NCI-H128 (cell line): ENCODE measurements around the gene NOSIP.

Experiments used
- DNase-seq: peaks from one replicate; lab custom pipeline; 2025; ENCODE audit not compliant: unreplicated experiment; lab: John Stamatoyannopoulos, UW

The NOSIP gene

DNA sequence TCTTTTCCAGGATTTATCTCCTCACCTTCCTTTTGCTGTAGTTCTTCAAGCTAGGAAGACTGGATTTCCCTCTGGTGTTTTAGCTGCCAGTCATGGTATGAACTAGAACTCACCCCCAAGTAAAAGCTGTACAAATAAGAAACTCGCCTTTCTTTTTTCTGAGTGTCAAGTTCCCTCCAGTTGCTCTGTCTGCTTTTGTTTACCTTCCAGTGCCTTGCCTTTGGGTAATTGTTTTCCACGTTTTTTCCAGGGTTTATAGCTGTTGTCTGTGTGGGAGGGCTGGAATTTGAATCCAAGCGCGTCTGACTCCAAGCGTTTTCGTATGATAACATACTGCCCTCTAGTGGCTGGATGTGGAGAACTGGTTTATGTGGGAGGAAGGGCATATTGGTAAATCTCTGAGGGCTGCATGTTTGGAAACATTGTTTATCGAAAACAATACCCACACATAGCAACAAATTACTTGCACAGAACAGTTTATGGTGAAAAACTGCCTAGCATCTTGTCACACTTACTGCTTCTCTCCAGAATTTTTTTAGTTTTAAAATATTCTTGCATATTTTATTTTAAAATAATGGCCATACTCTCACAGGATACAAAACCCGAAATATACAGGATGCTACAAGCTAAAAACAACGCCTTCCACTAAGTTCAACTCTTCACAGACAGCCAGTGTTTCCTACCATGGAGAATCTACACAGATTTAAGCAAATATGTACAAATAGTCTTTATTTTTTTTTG is 33.4 kb downstream of the NOSIP start:
- peak; percentile 93 for DNase-seq

DNA sequence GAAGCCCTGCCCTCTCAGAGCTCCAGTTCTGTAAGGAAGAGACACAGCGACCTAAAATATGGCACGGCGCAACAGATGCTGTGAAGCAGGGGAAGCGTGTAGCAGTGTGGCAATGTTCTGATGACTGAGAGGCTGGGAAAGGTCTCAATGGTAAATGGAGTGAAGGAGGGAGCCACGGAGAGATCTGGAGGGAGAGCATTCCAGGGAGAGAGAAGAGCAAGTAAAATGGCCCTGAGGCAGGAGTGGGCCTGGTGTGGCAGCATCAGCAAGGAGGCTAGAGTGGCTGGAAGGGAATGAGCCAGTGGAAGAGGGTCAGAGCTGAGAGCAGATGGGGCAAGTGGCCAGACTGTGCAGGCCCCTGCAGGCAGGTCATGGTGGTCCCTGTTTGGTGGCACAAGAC is 36.2 kb downstream of the NOSIP start:
- DNase-seq: no peak

GRCh38 chr19:49543032-49543431 is 37.3 kb downstream of the NOSIP start:
- DNase-seq: no peak

DNA sequence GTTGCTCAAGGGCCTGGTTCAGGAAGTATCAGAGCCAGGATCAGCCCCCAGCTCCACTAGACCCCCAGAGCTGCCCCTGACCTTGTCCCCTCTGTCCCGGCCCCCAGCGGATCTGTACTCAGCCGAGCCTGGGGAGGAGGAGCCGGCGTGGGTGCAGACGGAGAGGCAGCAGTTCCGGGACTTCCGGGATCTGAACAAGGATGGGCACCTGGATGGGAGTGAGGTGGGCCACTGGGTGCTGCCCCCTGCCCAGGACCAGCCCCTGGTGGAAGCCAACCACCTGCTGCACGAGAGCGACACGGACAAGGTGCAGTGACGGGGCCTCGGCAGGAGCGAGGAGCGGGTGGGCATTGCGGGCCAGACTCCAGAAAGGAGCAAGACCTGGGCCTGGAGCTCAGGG is 37.9 kb downstream of the NOSIP start:
- DNase-seq: no peak

GRCh38 chr19:49541914-49542313 is 38.4 kb downstream of the NOSIP start:
- no peak for DNase-seq

DNA sequence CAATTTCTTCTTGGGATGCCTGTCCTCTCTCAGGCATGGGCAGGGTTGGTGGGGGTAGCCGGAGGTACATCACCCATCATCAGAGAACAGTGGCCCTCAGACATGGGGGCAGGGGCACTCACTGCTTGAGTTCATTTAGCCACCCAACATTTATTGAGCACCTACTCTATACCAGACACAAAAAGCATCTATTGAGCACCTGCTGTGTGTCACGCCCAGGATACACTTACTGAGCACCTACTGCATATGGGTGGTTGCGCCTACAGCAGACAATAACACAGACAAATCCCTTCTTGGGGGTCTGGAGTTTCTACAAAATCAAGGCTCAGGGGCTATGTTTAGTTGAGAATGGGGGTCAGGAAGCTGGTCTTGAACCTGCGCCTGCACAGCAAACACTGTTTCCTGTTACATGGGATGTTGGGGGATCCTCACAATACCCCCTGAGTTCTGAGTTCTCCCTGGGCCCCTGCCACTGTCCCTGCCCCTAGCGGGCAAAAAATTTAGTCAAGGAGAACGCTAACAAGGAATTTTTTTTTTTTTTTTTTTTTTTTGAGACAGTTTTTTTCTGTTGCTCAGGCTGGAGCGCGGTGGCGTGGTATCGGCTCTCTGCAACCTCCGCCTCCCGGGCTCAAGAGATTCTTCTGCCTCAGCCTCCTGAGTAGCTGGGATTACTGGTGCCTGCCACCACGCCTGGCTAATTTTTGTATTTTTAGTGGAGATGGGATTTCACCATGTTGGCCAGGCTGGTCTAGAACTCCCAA is 41.0 kb downstream of the NOSIP start:
- no peak for DNase-seq

GRCh38 chr19:49538643-49539042 is 41.7 kb downstream of the NOSIP start:
- DNase-seq: no peak

- no peak for DNase-seq
These were observed 43.4 kb downstream of the NOSIP start for GRCh38 chr19:49536921-49537462.

- DNase-seq: no peak
These were observed 45.5 kb downstream of the NOSIP start for GRCh38 chr19:49534632-49535385.

DNA sequence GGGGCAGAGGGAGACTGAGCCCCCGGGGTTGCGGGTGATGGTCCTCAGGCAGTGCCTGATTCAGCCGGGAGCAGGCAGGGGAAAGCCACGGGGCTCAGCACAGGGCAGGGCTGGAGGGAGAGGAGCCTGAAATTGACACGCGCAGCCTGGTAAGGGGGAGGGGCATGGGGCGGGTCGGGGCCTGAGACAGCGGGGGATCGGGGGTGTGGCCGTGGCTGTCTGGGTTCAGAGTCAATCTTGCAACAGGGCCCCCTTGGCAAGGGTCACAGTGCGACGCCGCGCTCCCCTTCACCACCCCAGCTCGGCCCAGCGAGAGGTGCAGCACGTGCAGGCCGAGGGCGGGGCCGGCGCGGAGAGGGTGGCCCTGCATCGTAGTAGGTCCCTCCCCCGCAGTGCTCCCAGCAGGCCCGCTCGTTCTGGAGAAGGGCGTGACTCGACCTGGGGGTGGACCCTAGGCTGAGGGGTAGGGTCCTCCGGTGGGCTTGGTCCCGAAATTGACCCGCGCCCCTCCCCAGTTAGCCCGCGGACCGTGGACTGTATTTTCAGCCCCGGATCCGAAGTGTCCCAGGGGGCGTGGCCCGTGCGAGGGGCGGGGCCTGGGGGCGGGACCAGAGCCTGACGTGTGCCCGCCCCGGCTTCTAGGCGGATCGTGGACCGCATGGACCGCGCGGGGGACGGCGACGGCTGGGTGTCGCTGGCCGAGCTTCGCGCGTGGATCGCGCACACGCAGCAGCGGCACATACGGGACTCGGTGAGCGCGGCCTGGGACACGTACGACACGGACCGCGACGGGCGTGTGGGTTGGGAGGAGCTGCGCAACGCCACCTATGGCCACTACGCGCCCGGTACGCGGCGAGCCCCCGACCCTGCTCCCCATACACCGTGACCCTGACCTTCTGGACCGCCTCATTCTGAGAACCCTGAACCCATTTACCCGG is 46.5 kb downstream of the NOSIP start:
- DNase-seq: no peak

- no peak for DNase-seq
These were observed 49.6 kb downstream of the NOSIP start for GRCh38 chr19:49530708-49531107.

DNA sequence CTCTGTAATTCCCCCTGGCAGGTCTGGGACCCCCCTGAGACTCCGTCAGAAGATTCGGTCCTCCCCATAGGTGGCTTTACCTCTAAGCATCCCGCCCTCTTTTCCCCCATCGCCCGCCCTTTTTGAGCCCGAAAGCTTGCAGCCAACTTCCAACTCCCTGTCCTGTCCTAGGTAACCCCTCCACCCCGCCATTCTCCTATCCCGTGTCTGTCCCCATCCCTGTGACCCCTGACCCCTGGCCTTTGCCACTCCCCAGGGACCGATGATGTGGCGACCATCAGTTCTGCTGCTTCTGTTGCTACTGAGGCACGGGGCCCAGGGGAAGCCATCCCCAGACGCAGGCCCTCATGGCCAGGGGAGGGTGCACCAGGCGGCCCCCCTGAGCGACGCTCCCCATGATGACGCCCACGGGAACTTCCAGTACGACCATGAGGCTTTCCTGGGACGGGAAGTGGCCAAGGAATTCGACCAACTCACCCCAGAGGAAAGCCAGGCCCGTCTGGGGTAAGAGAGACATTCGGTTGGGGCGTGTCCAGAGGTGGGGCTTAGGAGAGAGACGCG is 52.1 kb downstream of the NOSIP start:
- DNase-seq: no peak

- no peak for DNase-seq
These were observed 55.4 kb downstream of the NOSIP start for GRCh38 chr19:49524812-49525455.

DNA sequence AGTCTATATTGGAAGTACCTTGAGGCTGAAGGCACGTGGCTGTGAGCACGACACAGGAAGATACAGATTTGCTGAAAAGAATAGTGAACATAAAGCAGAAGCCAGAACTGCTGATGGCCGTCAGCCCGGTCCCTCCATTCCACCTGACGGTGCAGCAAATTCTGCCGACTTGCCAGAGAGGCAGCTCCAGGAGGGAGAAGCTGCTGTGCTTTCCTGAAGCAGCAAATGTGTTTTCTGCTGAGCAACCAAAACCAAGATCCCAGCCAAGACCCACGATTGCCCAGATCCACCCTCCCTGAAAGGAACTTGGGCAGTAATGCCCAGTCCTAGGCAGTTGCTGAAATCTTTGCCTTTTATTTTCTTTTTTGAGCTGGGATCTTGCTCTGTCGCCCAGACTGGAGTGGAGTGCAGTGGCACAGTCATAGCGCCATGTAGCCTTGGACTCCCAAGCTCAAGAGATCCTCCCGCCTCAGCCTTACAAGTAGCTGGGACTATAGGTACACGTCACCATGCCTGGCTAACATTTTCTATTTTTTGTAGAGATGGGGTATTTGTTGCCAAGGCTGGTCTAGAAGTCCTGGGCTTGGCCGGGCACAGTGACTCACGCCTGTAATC is 59.5 kb downstream of the NOSIP start:
- no peak for DNase-seq

GRCh38 chr19:49518033-49518432 is 62.3 kb downstream of the NOSIP start:
- no peak for DNase-seq

DNA sequence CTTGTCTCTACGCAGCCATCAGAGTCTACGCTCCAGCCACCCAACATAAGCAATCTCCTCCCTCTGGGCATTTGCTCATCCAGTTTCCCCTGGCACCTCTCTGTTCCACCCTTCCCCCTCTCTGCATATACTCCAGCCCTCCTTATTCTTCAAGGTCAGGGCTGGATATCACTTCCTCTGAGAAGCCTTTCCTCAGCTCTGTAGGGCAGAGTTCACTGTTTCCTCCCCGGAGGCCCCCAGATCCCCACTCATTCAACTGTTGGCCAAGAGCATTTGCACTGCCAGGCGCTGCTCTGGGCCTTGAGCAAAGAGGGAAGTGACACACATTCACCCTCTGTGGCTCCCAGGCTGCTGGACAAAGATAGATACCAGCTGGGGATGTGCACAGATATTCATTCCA is 64.6 kb downstream of the NOSIP start:
- DNase-seq: no peak

DNA sequence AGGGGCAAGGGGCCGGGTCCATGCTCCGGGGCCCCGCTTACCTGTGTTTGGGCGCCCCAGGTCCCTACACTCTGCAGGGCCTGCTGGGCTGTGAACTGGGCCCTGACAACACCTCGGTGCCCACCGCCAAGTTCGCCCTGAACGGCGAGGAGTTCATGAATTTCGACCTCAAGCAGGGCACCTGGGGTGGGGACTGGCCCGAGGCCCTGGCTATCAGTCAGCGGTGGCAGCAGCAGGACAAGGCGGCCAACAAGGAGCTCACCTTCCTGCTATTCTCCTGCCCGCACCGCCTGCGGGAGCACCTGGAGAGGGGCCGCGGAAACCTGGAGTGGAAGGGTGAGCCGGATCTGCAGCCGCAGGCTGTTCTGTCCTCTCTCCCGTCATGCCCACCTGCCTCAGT is 66.2 kb downstream of the NOSIP start:
- no peak for DNase-seq

- DNase-seq: no peak
These were observed 66.6 kb downstream of the NOSIP start for GRCh38 chr19:49513746-49514118.
